HG03342 (cell line): ENCODE measurements around the gene TMEM214.
A peak's percentile ranks its signal among the peaks of the same experiment; 100 is the strongest.

Experiments used
- ATAC-seq: cut with Tn5 transposase; IDR thresholded peaks from one replicate; pipeline ENCODE4 v1.9.1; 2021; ENCODE audit warnings: mild to moderate bottlenecking, moderate library complexity; ENCODE audit not compliant: unreplicated experiment

TMEM214 gene

GRCh38 chr2:27032495-27033252, at the start of gene TMEM214:
TMEM214 (plus strand) TSS chr2:27032965; CDS start chr2:27033016, 51 bp downstream.
- ATAC-seq, result peak; percentile 87

GRCh38 chr2:26983746-26984145, 49.0 kb upstream of the TMEM214 start:
- ATAC-seq, result no peak

GRCh38 chr2:26985807-26986206, 47.0 kb upstream of the TMEM214 start:
- no peak for ATAC-seq

- ATAC-seq, result no peak
Observed at GRCh38 chr2:26986576-26986975, 46.2 kb upstream of the TMEM214 start.

- no peak for ATAC-seq
Observed at GRCh38 chr2:26988058-26988860, 44.5 kb upstream of the TMEM214 start.

GRCh38 chr2:26989156-26989555, 43.6 kb upstream of the TMEM214 start:
- no peak for ATAC-seq

GRCh38 chr2:26991717-26992116, 41.0 kb upstream of the TMEM214 start:
- ATAC-seq, result no peak

GRCh38 chr2:26993768-26994167, 39.0 kb upstream of the TMEM214 start:
- ATAC-seq, result no peak

- no peak for ATAC-seq
Observed at GRCh38 chr2:26994983-26995382, 37.8 kb upstream of the TMEM214 start.

- no peak for ATAC-seq
Observed at GRCh38 chr2:26997394-26997793, 35.4 kb upstream of the TMEM214 start.

- no peak for ATAC-seq
Observed at GRCh38 chr2:26998323-26998722, 34.4 kb upstream of the TMEM214 start.

- ATAC-seq, result no peak
Observed at GRCh38 chr2:27000228-27000627, 32.5 kb upstream of the TMEM214 start.

- ATAC-seq, result no peak
Observed at GRCh38 chr2:27000995-27001394, 31.8 kb upstream of the TMEM214 start.

GRCh38 chr2:27001950-27002349, 30.8 kb upstream of the TMEM214 start:
- no peak for ATAC-seq

GRCh38 chr2:27003007-27003406, 29.8 kb upstream of the TMEM214 start:
- no peak for ATAC-seq

- no peak for ATAC-seq
Observed at GRCh38 chr2:27003857-27004256, 28.9 kb upstream of the TMEM214 start.

- ATAC-seq, result no peak
Observed at GRCh38 chr2:27006602-27007415, 26.0 kb upstream of the TMEM214 start.

GRCh38 chr2:27007416-27008374, 25.1 kb upstream of the TMEM214 start:
- ATAC-seq, result no peak

GRCh38 chr2:27008678-27009077, 24.1 kb upstream of the TMEM214 start:
- ATAC-seq, result no peak

- no peak for ATAC-seq
Observed at GRCh38 chr2:27009083-27009482, 23.7 kb upstream of the TMEM214 start.
